WTC11 (cell line): ENCODE data around the gene KIF11. TPM values are rescaled to one million over a fixed set of nuclear protein-coding genes. Genes with fewer than 3 reads are reported as not detected.

Experiments
- ATAC-seq: fragments of 200-7000 bp; cut with Tn5 transposase; 2 replicates; pipeline ENCODE4 v1.10.0; 2021; ENCODE audit warnings: mild to moderate bottlenecking, moderate library complexity
- CTCF ChIA-PET: fragments of 300-600 bp; sonication (Branson Sonifier 250); formaldehyde crosslinking; loops from one replicate; lab custom pipeline; 2021; ENCODE audit warnings: antibody characterized with exemption; lab: Charles Lee
- POLR2A ChIA-PET: fragments of 350-600 bp; sonication (Branson Sonifier 250); formaldehyde crosslinking; loops from one replicate; lab custom pipeline; 2021; ENCODE audit warnings: antibody characterized with exemption; lab: Charles Lee
- DNase-seq: peaks from one replicate; pipeline ENCODE4 v3.0.0; 2021; ENCODE audit warnings: low spot score
- H3K27ac Mint-ChIP-seq: 2 replicates; pipeline ENCODE4 v1.8.0; 2021; ENCODE audit warnings: mixed read lengths
- H3K27me3 Mint-ChIP-seq: 2 replicates; pipeline ENCODE4 v1.8.0; 2021; ENCODE audit warnings: low read depth, mild to moderate bottlenecking, moderate library complexity, mixed read lengths
- H3K36me3 Mint-ChIP-seq: 2 replicates; pipeline ENCODE4 v1.8.0; 2021; ENCODE audit warnings: mixed read lengths
- H3K4me1 Mint-ChIP-seq: 2 replicates; pipeline ENCODE4 v1.8.0; 2022; ENCODE audit warnings: mixed read lengths
- H3K4me3 Mint-ChIP-seq: 2 replicates; pipeline ENCODE4 v1.8.0; 2021; ENCODE audit warnings: mild to moderate bottlenecking, moderate library complexity, mixed read lengths
- H3K9me3 Mint-ChIP-seq: 2 replicates; pipeline ENCODE4 v1.8.0; 2021; ENCODE audit warnings: mixed read lengths
- CREM ChIP-seq: sonication (generic); formaldehyde crosslinking; IDR thresholded peaks from 2 replicates; pipeline ENCODE4 v1.8.1; 2022; ENCODE audit warnings: mild to moderate bottlenecking, missing genetic modification reagents, moderate library complexity
- GTF2I ChIP-seq: fragments of 250-450 bp; sonication (Bioruptor Pico); conservative IDR thresholded peaks from 2 replicates; pipeline ENCODE4 v1.4.0; 2021; ENCODE audit warnings: mild to moderate bottlenecking
- SMAD3 ChIP-seq: sonication (generic); formaldehyde crosslinking; IDR thresholded peaks from 2 replicates; pipeline ENCODE4 v1.8.0; 2022; ENCODE audit warnings: missing genetic modification reagents, mild to moderate bottlenecking, borderline replicate concordance
- STAT6 ChIP-seq: sonication (generic); formaldehyde crosslinking; conservative IDR thresholded peaks from 2 replicates; pipeline ENCODE4 v1.8.1; 2023; ENCODE audit warnings: mild to moderate bottlenecking, low read depth, missing genetic modification reagents, moderate library complexity
- USF1 ChIP-seq: sonication (generic); formaldehyde crosslinking; IDR thresholded peaks from 2 replicates; pipeline ENCODE4 v1.8.0; 2022; ENCODE audit warnings: mild to moderate bottlenecking, missing genetic modification reagents
- USF2 ChIP-seq: sonication (generic); formaldehyde crosslinking; IDR thresholded peaks from 2 replicates; pipeline ENCODE4 v1.8.1; 2023; ENCODE audit warnings: mild to moderate bottlenecking, missing genetic modification reagents, moderate library complexity
- ZBTB21 ChIP-seq: sonication (generic); formaldehyde crosslinking; IDR thresholded peaks from 2 replicates; pipeline ENCODE4 v1.8.1; 2023; ENCODE audit warnings: mild to moderate bottlenecking, missing genetic modification reagents, borderline replicate concordance
- ZNF232 ChIP-seq: sonication (generic); formaldehyde crosslinking; IDR thresholded peaks from 2 replicates; pipeline ENCODE4 v1.8.0; 2022; ENCODE audit warnings: mild to moderate bottlenecking, missing genetic modification reagents
- ZNF281 ChIP-seq: sonication (generic); formaldehyde crosslinking; IDR thresholded peaks from 2 replicates; pipeline ENCODE4 v1.8.0; 2023; ENCODE audit warnings: mild to moderate bottlenecking, missing genetic modification reagents
- ZNF416 ChIP-seq: fragments of 250-450 bp; sonication (Bioruptor Pico); IDR thresholded peaks from 2 replicates; pipeline ENCODE4 v1.9.0; 2021; ENCODE audit warnings: mild to moderate bottlenecking, inconsistent platforms
- total RNA-seq: library from RNA; stranded (reverse); gene quantifications from 3 replicates; pipeline ENCODE4 v1.2.3, GENCODE V29; 2021
- TF ChIP-seq, protein P1 (sequence below): sonication (generic); formaldehyde crosslinking; IDR thresholded peaks from 2 replicates; pipeline ENCODE4 v1.8.1; 2022; ENCODE audit warnings: mild to moderate bottlenecking, missing genetic modification reagents, moderate library complexity, borderline replicate concordance
- TF ChIP-seq, protein P2 (sequence below): sonication (generic); formaldehyde crosslinking; conservative IDR thresholded peaks from 2 replicates; pipeline ENCODE4 v1.8.1; 2022; ENCODE audit warnings: mild to moderate bottlenecking, missing genetic modification reagents
- TF ChIP-seq, protein P3 (sequence below): fragments of 250-450 bp; sonication (Bioruptor Pico); IDR thresholded peaks from 2 replicates; pipeline ENCODE4 v1.9.0; 2021; ENCODE audit warnings: mild to moderate bottlenecking
- TF ChIP-seq, protein P4 (sequence below): sonication (generic); formaldehyde crosslinking; IDR thresholded peaks from 2 replicates; pipeline ENCODE4 v1.8.1; 2022; ENCODE audit warnings: low read depth, missing genetic modification reagents, borderline replicate concordance

The KIF11 gene
- total RNA-seq, 1 experiment from 2014 or later: 55.7 TPM

GRCh38 chr10:92559046-92559445, 33.9 kb upstream of the KIF11 start (continued):
- TF ChIP-seq, protein P1, sequence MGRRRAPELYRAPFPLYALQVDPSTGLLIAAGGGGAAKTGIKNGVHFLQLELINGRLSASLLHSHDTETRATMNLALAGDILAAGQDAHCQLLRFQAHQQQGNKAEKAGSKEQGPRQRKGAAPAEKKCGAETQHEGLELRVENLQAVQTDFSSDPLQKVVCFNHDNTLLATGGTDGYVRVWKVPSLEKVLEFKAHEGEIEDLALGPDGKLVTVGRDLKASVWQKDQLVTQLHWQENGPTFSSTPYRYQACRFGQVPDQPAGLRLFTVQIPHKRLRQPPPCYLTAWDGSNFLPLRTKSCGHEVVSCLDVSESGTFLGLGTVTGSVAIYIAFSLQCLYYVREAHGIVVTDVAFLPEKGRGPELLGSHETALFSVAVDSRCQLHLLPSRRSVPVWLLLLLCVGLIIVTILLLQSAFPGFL (CRISPR knock-in tag): no peak
- TF ChIP-seq ZNF416 (CRISPR knock-in tag): no peak
- TF ChIP-seq, all 79 proteins: peak for 0

- no peak for TF ChIP-seq ZNF281 (CRISPR knock-in tag)
- TF ChIP-seq, protein P2, sequence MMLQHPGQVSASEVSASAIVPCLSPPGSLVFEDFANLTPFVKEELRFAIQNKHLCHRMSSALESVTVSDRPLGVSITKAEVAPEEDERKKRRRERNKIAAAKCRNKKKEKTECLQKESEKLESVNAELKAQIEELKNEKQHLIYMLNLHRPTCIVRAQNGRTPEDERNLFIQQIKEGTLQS (CRISPR knock-in tag): no peak
- no peak for TF ChIP-seq ZNF232 (CRISPR knock-in tag)
- TF ChIP-seq STAT6 (CRISPR knock-in tag): no peak
- no peak for TF ChIP-seq CREM (CRISPR knock-in tag)
- ATAC-seq (no peak), DNase-seq (no peak)
- ChIA-PET CTCF (no interaction called here), POLR2A (no interaction called here)
- Mint-ChIP-seq H3K36me3 (peaks cover 47% of the 10 kb centered on the region), H3K4me1 (peaks cover 4% of the 10 kb centered on the region), H3K9me3 (peaks cover 19% of the 10 kb centered on the region), H3K4me3 (no peak overlapping the region), H3K27ac (peak overlapping the region; percentile 81; the same call in 1 of the 2 replicates), H3K27me3 (no peaks in the 10 kb centered on the region)
Measured at GRCh38 chr10:92562424-92562823, 30.5 kb upstream of the KIF11 start.

GRCh38 chr10:92567952-92568600, 24.9 kb upstream of the KIF11 start:
- peaks cover 26% of the 10 kb centered on the region for H3K4me1 Mint-ChIP-seq
- H3K9me3 Mint-ChIP-seq: peaks cover 3% of the 10 kb centered on the region; the same call in 1 of the 2 replicates
- POLR2A ChIA-PET: no interaction called here
- peak overlapping the region; percentile 57; the same call in 1 of the 2 replicates for H3K27ac Mint-ChIP-seq
- peaks cover 17% of the 10 kb centered on the region for H3K36me3 Mint-ChIP-seq
- DNase-seq (no peak), ATAC-seq (peak; percentile 47; the same call in 1 of the 2 replicates)
- no peaks in the 10 kb centered on the region for H3K27me3 Mint-ChIP-seq
- CTCF ChIA-PET: interaction anchor here (1.5 kb wide), 1 partner anchor 51 kb away, joined by 4 read pairs; no protein-coding TSS in a partner anchor
- no peak overlapping the region for H3K4me3 Mint-ChIP-seq
- TF ChIP-seq ZBTB21 (CRISPR knock-in tag) (no peak), STAT6 (CRISPR knock-in tag) (no peak), USF1 (no peak), GTF2I (CRISPR knock-in tag) (no peak), SMAD3 (no peak), USF2 (CRISPR knock-in tag) (no peak)
- TF ChIP-seq, protein P3, sequence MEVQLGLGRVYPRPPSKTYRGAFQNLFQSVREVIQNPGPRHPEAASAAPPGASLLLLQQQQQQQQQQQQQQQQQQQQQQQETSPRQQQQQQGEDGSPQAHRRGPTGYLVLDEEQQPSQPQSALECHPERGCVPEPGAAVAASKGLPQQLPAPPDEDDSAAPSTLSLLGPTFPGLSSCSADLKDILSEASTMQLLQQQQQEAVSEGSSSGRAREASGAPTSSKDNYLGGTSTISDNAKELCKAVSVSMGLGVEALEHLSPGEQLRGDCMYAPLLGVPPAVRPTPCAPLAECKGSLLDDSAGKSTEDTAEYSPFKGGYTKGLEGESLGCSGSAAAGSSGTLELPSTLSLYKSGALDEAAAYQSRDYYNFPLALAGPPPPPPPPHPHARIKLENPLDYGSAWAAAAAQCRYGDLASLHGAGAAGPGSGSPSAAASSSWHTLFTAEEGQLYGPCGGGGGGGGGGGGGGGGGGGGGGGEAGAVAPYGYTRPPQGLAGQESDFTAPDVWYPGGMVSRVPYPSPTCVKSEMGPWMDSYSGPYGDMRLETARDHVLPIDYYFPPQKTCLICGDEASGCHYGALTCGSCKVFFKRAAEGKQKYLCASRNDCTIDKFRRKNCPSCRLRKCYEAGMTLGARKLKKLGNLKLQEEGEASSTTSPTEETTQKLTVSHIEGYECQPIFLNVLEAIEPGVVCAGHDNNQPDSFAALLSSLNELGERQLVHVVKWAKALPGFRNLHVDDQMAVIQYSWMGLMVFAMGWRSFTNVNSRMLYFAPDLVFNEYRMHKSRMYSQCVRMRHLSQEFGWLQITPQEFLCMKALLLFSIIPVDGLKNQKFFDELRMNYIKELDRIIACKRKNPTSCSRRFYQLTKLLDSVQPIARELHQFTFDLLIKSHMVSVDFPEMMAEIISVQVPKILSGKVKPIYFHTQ: no peak
- TF ChIP-seq, protein P4, sequence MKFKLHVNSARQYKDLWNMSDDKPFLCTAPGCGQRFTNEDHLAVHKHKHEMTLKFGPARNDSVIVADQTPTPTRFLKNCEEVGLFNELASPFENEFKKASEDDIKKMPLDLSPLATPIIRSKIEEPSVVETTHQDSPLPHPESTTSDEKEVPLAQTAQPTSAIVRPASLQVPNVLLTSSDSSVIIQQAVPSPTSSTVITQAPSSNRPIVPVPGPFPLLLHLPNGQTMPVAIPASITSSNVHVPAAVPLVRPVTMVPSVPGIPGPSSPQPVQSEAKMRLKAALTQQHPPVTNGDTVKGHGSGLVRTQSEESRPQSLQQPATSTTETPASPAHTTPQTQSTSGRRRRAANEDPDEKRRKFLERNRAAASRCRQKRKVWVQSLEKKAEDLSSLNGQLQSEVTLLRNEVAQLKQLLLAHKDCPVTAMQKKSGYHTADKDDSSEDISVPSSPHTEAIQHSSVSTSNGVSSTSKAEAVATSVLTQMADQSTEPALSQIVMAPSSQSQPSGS (CRISPR knock-in tag): no peak
